HepG2 (cell line): Measurements from ENCODE around the gene EFEMP2. TPM values are rescaled to one million over a fixed set of nuclear protein-coding genes. Genes with fewer than 3 reads are reported as not detected.

Experiments
- CAMTA2 ChIP-seq: sonication (generic); formaldehyde crosslinking; IDR thresholded peaks from 2 replicates; pipeline ENCODE4 v1.4.0; 2020; ENCODE audit warnings: mild to moderate bottlenecking, missing genetic modification reagents, borderline replicate concordance
- NFYC ChIP-seq: IDR thresholded peaks from 2 replicates; pipeline ENCODE4 v1.6.1; 2016; ENCODE audit warnings: missing genetic modification reagents, missing compliant biosample characterization
- RBAK ChIP-seq: sonication (generic); formaldehyde crosslinking; IDR thresholded peaks from 2 replicates; pipeline ENCODE4 v1.5.1; 2020; ENCODE audit warnings: mild to moderate bottlenecking, missing genetic modification reagents
- ZNF230 ChIP-seq: sonication (generic); formaldehyde crosslinking; IDR thresholded peaks from 2 replicates; pipeline ENCODE4 v1.4.0; 2020; ENCODE audit warnings: mild to moderate bottlenecking, missing genetic modification reagents
- ZNF33B ChIP-seq: sonication (generic); formaldehyde crosslinking; IDR thresholded peaks from 2 replicates; pipeline ENCODE4 v1.5.1; 2020; ENCODE audit warnings: mild to moderate bottlenecking, missing genetic modification reagents
- ZNF570 ChIP-seq: sonication (generic); formaldehyde crosslinking; IDR thresholded peaks from 2 replicates; pipeline ENCODE4 v1.4.0; 2020; ENCODE audit warnings: mild to moderate bottlenecking, missing genetic modification reagents, borderline replicate concordance
- ZNF609 ChIP-seq: sonication (generic); formaldehyde crosslinking; IDR thresholded peaks from 2 replicates; pipeline ENCODE4 v1.4.0; 2020; ENCODE audit warnings: mild to moderate bottlenecking, missing genetic modification reagents, borderline replicate concordance
- ZNF720 ChIP-seq: sonication (generic); formaldehyde crosslinking; IDR thresholded peaks from 2 replicates; pipeline ENCODE4 v1.4.0; 2020; ENCODE audit warnings: missing genetic modification reagents
- polyA plus RNA-seq, 8 experiments: library from polyadenylated mRNA; depleted of rRNA in 3 of 8; stranded (reverse) in 7 of 8; unstranded in 1 of 8; fragments of >200 nt; fragmentation: Illumina TruSeq in 4 of 8; extraction: Trizol in 4 of 8; gene quantifications; 2 replicates each; pipeline versions ENCODE4 v1.2.1 to v1.2.3, GENCODE V29; 2011 to 2016; ENCODE audit warnings: low read depth in 4 of 8, missing spikeins in 1 of 8, mixed read lengths in 1 of 8; ENCODE audit not compliant: insufficient read depth in 1 of 8
- total RNA-seq, 5 experiments: library from RNA; depleted of rRNA; stranded (reverse); fragments of >200 nt; fragmentation: Illumina TruSeq; extraction: Trizol; gene quantifications; 2 replicates each; pipeline ENCODE4 v1.2.3, GENCODE V29; 2016; ENCODE audit warnings: low read depth in 1 of 5
- TF ChIP-seq, protein P1 (sequence below): sonication (generic); formaldehyde crosslinking; IDR thresholded peaks from 2 replicates; pipeline ENCODE4 v1.4.0; 2020; ENCODE audit warnings: missing genetic modification reagents, borderline replicate concordance
- TF ChIP-seq, protein P2 (sequence below): IDR thresholded peaks from 2 replicates; pipeline ENCODE4 v1.6.1; 2016

Gene EFEMP2
- total and polyA plus RNA-seq, 2 of the 13 experiments (the other 11 are each of a cell fraction or from before 2014, with no cell fraction given), result 7.4 to 29.7 TPM

- no peak for TF ChIP-seq ZNF230 (CRISPR knock-in tag)
- TF ChIP-seq RBAK (CRISPR knock-in tag), result no peak
- TF ChIP-seq ZNF570 (CRISPR knock-in tag), result no peak
- TF ChIP-seq ZNF609 (CRISPR knock-in tag), result no peak
- TF ChIP-seq ZNF720 (CRISPR knock-in tag), result no peak
- no peak for TF ChIP-seq ZNF33B (CRISPR knock-in tag)
- TF ChIP-seq, protein P1, sequence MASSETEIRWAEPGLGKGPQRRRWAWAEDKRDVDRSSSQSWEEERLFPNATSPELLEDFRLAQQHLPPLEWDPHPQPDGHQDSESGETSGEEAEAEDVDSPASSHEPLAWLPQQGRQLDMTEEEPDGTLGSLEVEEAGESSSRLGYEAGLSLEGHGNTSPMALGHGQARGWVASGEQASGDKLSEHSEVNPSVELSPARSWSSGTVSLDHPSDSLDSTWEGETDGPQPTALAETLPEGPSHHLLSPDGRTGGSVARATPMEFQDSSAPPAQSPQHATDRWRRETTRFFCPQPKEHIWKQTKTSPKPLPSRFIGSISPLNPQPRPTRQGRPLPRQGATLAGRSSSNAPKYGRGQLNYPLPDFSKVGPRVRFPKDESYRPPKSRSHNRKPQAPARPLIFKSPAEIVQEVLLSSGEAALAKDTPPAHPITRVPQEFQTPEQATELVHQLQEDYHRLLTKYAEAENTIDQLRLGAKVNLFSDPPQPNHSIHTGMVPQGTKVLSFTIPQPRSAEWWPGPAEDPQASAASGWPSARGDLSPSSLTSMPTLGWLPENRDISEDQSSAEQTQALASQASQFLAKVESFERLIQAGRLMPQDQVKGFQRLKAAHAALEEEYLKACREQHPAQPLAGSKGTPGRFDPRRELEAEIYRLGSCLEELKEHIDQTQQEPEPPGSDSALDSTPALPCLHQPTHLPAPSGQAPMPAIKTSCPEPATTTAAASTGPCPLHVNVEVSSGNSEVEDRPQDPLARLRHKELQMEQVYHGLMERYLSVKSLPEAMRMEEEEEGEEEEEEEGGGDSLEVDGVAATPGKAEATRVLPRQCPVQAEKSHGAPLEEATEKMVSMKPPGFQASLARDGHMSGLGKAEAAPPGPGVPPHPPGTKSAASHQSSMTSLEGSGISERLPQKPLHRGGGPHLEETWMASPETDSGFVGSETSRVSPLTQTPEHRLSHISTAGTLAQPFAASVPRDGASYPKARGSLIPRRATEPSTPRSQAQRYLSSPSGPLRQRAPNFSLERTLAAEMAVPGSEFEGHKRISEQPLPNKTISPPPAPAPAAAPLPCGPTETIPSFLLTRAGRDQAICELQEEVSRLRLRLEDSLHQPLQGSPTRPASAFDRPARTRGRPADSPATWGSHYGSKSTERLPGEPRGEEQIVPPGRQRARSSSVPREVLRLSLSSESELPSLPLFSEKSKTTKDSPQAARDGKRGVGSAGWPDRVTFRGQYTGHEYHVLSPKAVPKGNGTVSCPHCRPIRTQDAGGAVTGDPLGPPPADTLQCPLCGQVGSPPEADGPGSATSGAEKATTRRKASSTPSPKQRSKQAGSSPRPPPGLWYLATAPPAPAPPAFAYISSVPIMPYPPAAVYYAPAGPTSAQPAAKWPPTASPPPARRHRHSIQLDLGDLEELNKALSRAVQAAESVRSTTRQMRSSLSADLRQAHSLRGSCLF (CRISPR knock-in tag), result no peak
- TF ChIP-seq CAMTA2, result no peak
- TF ChIP-seq, protein P2, sequence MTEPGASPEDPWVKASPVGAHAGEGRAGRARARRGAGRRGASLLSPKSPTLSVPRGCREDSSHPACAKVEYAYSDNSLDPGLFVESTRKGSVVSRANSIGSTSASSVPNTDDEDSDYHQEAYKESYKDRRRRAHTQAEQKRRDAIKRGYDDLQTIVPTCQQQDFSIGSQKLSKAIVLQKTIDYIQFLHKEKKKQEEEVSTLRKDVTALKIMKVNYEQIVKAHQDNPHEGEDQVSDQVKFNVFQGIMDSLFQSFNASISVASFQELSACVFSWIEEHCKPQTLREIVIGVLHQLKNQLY (CRISPR knock-in tag), result no peak
- no peak for TF ChIP-seq NFYC (CRISPR knock-in tag)
These were observed 45.9 kb upstream of the EFEMP2 start, which contains the start of gene C11orf68 (continued) for GRCh38 chr11:65918211-65919140.
